GM12865 (cell line): ENCODE data around the gene PCCA.
"Not testable (repeated sequence)": the region's sequence is repeated elsewhere in the genome, so short reads cannot be mapped to it uniquely, and the experiment has no call there.

ENCODE experiments used
- DNase-seq: peaks from one replicate; pipeline ENCODE4 v3.0.0; 2010; ENCODE audit warnings: low read depth
- H3K4me3 ChIP-seq: 2 replicates; pipeline ENCODE4 v1.5.1; 2011; ENCODE audit warnings: mild to moderate bottlenecking, low read depth, low read length, control low read depth
- TF ChIP-seq, protein P1 (sequence below): IDR thresholded peaks from 2 replicates; pipeline ENCODE4 v1.5.1; 2011; ENCODE audit warnings: low read length, control low read depth, low read depth, inconsistent platforms; ENCODE audit not compliant: insufficient read depth; ENCODE audit errors: missing control alignments

Gene PCCA

DNA sequence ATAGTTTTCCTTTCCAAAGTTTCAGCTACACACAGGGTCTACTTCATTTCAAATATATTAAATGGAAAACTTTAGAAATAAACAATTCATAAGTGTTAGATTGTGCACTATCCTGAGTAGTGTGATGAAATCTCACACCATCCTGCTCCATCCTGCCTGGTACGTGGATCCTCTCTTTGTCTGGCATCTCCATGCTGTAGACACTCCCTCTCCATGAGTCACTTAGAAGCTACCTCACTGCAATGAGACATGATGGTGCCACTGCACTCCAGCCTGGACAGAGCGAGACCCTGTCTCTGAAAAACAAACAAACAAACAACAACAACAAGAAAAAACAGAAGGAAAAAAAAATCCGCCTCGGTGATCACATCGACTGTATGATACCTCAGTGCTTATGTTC lies 191.8 kb downstream of the PCCA start:
- H3K4me3 ChIP-seq = no peak overlapping the region
- no peak for DNase-seq
- TF ChIP-seq, protein P1, sequence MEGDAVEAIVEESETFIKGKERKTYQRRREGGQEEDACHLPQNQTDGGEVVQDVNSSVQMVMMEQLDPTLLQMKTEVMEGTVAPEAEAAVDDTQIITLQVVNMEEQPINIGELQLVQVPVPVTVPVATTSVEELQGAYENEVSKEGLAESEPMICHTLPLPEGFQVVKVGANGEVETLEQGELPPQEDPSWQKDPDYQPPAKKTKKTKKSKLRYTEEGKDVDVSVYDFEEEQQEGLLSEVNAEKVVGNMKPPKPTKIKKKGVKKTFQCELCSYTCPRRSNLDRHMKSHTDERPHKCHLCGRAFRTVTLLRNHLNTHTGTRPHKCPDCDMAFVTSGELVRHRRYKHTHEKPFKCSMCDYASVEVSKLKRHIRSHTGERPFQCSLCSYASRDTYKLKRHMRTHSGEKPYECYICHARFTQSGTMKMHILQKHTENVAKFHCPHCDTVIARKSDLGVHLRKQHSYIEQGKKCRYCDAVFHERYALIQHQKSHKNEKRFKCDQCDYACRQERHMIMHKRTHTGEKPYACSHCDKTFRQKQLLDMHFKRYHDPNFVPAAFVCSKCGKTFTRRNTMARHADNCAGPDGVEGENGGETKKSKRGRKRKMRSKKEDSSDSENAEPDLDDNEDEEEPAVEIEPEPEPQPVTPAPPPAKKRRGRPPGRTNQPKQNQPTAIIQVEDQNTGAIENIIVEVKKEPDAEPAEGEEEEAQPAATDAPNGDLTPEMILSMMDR = no peak

DNA sequence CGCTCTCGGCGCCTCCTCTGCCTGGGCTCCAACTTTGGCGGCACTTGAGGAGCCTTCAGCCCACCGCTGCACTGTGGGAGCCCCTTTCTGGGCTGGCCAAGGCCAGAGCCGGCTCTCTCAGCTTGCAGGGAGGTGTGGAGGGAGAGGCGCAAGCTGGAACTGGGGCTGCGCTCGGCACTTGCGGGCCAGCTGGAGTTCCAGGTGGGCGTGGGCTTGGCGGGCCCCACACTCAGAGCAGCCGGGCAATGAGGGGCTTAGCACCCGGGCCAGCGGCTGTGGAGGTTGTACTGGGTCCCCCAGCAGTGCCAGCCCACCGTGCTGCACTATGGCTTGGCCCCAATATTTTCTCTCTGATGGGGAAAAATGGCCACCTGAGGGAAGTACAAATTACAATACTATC lies 193.4 kb downstream of the PCCA start:
- not testable (repeated sequence) for H3K4me3 ChIP-seq, DNase-seq

DNA sequence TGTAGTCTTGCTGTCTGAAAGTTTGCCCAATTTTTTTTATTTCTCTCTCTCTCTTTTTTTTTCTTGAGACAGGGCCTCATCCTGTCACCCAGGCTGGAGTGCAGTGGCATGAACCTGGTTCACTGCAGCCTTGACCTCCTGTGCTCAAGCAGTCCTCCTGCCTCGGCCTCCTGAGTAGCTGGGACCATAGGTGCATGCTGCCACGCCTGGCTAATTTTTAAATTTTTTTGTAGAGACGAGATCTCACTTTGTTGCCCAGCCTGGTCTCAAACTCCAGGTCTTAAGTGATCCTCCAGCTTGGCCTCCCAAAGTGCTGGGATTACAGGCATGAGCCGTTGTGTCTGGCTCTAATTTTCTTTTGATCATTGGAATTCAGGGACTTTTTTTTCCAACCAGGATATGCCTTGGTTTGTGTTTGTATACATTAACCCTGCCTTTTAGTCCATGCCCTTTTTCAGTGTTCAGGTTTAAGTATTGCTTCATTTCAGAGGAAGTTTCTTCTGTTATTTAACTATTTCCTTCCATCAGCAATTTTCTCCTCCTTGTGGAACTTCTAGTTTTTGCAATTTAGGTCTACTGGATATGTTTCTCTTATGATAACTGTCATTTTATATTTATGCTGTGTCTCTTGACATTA lies 201.4 kb downstream of the PCCA start:
- TF ChIP-seq, protein P1 = no peak
- DNase-seq = no peak
- no peak overlapping the region for H3K4me3 ChIP-seq

DNA sequence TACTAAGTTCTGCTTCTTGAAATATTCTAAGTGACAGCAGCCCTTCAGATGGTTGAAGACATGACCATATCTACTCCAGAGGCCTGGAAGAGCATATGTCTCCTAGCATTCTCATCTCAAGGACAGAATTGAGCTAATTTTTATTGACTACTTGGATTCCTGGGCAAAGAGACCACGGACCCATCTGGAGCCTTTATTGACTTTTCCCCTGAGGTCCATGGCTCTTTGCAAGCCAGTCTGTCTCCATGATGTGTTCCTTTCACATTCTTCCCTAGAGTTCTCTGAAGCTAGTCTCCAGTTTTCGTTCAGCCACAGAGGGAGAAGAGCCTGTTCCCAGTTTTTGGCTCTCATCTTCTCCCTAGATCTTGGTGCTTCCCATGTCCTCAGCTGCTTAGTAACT lies 202.7 kb downstream of the PCCA start:
- DNase-seq = no peak
- TF ChIP-seq, protein P1 = no peak
- H3K4me3 ChIP-seq = no peak overlapping the region

DNA sequence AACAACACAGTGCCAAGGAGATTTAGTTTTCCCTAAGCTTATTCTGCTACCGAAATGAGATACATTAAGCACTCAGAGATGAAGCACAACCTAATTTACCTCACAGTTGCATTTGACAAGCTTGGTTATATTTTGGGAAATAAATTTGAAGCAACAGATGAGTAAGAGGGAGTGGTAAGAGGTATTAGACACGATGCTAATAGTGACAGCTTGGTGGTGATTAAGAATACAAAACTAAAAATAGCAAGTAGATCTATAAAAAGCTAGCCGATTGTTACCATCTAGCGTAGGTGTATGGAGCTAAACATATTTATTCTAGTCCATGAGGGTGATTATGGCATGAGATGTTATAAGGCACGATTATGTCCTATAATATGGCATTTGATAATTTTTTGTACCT lies 208.5 kb downstream of the PCCA start:
- H3K4me3 ChIP-seq = no peak overlapping the region
- TF ChIP-seq, protein P1 = no peak
- DNase-seq = no peak

DNA sequence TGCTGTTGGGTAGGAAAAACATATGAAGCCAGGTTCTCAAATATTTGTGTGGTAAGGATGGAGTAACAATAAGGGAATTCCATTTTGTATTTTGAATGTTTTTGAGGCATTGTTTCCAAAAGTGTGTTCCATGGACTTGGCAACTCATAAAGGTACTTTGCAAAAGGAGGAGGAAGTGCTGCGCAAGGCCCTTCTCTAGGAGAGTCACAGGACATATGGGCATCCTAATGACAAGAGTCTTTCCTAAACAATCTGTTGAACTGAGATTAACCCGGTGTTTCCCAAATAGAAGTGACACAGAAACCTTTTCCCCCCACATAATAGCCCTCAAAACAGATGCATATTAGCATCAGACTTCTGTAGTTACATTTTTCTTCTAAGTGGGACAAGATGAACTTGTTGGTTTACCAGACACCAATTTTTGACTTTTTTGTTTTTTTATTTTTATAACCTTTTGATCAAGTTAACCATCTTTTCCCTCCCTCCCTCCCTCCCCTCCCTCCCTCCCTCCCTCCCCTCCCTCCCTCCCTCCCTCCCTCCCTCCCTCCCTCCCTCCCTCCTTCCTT lies 209.3 kb downstream of the PCCA start:
- DNase-seq = no peak
- TF ChIP-seq, protein P1 = no peak

DNA sequence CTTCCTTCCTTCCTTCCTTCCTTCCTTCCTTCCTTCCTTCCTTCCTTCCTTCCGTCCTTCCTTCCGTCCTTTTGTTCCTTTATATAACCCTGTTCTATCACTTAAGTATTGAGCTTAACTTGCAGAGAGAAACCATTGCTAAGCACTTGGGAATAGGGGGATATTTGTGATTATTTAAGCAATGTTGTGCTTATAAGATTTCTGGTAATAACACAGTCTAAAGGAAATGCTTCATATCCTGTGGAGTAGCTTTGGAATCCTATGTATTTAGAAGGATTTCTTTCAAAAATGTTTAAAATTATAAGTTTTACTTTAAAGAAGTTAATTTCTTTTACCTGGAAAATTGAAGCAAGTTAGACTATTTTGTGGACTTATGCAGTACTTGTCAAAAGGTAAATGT lies 209.8 kb downstream of the PCCA start:
- DNase-seq = no peak
- no peak overlapping the region for H3K4me3 ChIP-seq
- TF ChIP-seq, protein P1 = no peak

More for the DNA sequence above, 209.3 kb downstream of the PCCA start:
- H3K4me3 ChIP-seq = no peak overlapping the region
